Body of pancreas (tissue), 4 donors: ENCODE measurements around the gene AMBRA1.

Experiments
- POLR2A ChIP-seq, 3 donors: fragments of 450-650 bp; IDR thresholded peaks; one replicate each; pipeline ENCODE4 v1.6.1; 2016; ENCODE audit warnings: antibody characterized with exemption in 3 of 3, mild to moderate bottlenecking in 2 of 3
- TF ChIP-seq, protein P1 (sequence below), 7 experiments: fragments of 450-650 bp in 4 of 7; fragments of 200-600 bp in 3 of 7; sonication (generic) in 3 of 7; IDR thresholded peaks; one replicate each; pipeline ENCODE4 v1.5.1; 2016 to 2019; ENCODE audit warnings: antibody characterized with exemption in 7 of 7

- TF ChIP-seq, protein P1, sequence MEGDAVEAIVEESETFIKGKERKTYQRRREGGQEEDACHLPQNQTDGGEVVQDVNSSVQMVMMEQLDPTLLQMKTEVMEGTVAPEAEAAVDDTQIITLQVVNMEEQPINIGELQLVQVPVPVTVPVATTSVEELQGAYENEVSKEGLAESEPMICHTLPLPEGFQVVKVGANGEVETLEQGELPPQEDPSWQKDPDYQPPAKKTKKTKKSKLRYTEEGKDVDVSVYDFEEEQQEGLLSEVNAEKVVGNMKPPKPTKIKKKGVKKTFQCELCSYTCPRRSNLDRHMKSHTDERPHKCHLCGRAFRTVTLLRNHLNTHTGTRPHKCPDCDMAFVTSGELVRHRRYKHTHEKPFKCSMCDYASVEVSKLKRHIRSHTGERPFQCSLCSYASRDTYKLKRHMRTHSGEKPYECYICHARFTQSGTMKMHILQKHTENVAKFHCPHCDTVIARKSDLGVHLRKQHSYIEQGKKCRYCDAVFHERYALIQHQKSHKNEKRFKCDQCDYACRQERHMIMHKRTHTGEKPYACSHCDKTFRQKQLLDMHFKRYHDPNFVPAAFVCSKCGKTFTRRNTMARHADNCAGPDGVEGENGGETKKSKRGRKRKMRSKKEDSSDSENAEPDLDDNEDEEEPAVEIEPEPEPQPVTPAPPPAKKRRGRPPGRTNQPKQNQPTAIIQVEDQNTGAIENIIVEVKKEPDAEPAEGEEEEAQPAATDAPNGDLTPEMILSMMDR (IDR thresholded peaks at IDR 0.05), result no peak
- no peak for TF ChIP-seq POLR2A (IDR thresholded peaks at IDR 0.05)
These were observed 209.7 kb downstream of the AMBRA1 start for GRCh38 chr11:46383974-46384701.
